Right atrium auricular region (tissue), 2 donors: Measurements from ENCODE around the gene CARD6. TPM values are rescaled to one million over a fixed set of nuclear protein-coding genes. Genes with fewer than 3 reads are reported as not detected.
"Not testable (repeated sequence)": the region's sequence is repeated elsewhere in the genome, so short reads cannot be mapped to it uniquely, and the experiment has no call there.

ENCODE experiments used
- DNase-seq: peaks from one replicate; pipeline ENCODE4 v3.0.0-alpha.2; 2019; ENCODE audit warnings: low spot score
- H3K27ac ChIP-seq, 2 donors: fragments of 200-600 bp; sonication (generic); 1 replicate in 1 of 2; 2 replicates in 1 of 2; pipeline ENCODE4 v1.5.1; 2016 to 2019
- H3K27me3 ChIP-seq, 2 donors: fragments of 200-600 bp; sonication (generic); one replicate each; pipeline versions ENCODE4 v1.5.1 to v1.6.0; 2017 to 2019
- H3K36me3 ChIP-seq: fragments of 200-600 bp; sonication (generic); one replicate; pipeline ENCODE4 v1.5.1; 2016
- H3K4me1 ChIP-seq, 2 donors: fragments of 200-600 bp; sonication (generic); one replicate each; pipeline versions ENCODE4 v1.5.1 to v1.6.0; 2017 to 2019
- H3K4me3 ChIP-seq, 2 donors: fragments of 200-600 bp; sonication (generic); 1 replicate in 1 of 2; 2 replicates in 1 of 2; pipeline ENCODE4 v1.5.1; 2017 to 2019; ENCODE audit warnings: mild to moderate bottlenecking in 1 of 2, moderate library complexity in 1 of 2
- H3K9me3 ChIP-seq, 2 donors: fragments of 200-600 bp; sonication (generic); one replicate each; pipeline ENCODE4 v1.5.1; 2019
- total RNA-seq, 2 donors: library from RNA; depleted of rRNA; stranded (reverse); fragments of >200 nt; gene quantifications; one replicate each; pipeline ENCODE4 v1.1.0, GENCODE V29; 2016
- TF ChIP-seq, protein P1 (sequence below), 2 donors: fragments of 200-600 bp; sonication (generic); IDR thresholded peaks; one replicate each; pipeline ENCODE4 v1.5.1; 2019; ENCODE audit warnings: antibody characterized with exemption in 2 of 2

The CARD6 gene
- total RNA-seq, 2 donors from 2014 or later = 8.0 to 10.8 TPM

DNA sequence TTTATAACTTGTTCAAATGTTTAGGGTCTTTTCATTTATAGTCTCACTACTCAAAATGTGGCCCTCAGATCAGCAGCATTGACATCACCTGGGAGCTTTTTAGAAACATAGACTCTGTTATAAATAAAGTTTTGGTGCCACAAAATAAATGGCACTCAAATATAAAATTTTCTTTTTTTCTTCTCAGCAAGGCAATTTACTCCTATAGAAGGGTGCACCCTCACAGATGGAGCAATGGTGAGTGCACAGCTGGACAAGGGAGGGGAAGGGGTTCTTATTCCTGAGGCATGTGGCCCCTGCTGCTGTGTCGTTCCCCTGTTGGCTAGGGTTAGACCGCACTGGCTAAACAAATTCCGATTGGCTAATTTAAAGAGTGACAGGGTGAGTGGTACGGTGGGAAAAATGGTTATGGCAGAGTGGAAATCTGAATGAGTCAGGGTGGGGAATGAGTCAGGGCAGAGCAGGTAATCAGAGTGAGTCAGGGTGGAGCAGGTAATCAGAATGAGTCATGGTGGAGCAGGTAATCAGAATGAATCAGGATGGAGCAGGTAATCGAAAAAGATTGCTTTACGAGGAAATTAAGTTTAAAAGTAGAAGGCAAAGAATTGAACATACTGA is 36.3 kb downstream of the CARD6 start:
- H3K9me3 ChIP-seq = no peaks in the 10 kb centered on the region
- H3K27ac ChIP-seq = no peak overlapping the region
- no peaks in the 10 kb centered on the region for H3K27me3 ChIP-seq
- H3K36me3 ChIP-seq = no peaks in the 10 kb centered on the region
- DNase-seq = no peak
- no peak overlapping the region for H3K4me3 ChIP-seq
- H3K4me1 ChIP-seq = peaks cover 0 to 3% of the 10 kb centered on the region in 2 donors
- TF ChIP-seq, protein P1, sequence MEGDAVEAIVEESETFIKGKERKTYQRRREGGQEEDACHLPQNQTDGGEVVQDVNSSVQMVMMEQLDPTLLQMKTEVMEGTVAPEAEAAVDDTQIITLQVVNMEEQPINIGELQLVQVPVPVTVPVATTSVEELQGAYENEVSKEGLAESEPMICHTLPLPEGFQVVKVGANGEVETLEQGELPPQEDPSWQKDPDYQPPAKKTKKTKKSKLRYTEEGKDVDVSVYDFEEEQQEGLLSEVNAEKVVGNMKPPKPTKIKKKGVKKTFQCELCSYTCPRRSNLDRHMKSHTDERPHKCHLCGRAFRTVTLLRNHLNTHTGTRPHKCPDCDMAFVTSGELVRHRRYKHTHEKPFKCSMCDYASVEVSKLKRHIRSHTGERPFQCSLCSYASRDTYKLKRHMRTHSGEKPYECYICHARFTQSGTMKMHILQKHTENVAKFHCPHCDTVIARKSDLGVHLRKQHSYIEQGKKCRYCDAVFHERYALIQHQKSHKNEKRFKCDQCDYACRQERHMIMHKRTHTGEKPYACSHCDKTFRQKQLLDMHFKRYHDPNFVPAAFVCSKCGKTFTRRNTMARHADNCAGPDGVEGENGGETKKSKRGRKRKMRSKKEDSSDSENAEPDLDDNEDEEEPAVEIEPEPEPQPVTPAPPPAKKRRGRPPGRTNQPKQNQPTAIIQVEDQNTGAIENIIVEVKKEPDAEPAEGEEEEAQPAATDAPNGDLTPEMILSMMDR (IDR thresholded peaks at IDR 0.05) = no peak

DNA sequence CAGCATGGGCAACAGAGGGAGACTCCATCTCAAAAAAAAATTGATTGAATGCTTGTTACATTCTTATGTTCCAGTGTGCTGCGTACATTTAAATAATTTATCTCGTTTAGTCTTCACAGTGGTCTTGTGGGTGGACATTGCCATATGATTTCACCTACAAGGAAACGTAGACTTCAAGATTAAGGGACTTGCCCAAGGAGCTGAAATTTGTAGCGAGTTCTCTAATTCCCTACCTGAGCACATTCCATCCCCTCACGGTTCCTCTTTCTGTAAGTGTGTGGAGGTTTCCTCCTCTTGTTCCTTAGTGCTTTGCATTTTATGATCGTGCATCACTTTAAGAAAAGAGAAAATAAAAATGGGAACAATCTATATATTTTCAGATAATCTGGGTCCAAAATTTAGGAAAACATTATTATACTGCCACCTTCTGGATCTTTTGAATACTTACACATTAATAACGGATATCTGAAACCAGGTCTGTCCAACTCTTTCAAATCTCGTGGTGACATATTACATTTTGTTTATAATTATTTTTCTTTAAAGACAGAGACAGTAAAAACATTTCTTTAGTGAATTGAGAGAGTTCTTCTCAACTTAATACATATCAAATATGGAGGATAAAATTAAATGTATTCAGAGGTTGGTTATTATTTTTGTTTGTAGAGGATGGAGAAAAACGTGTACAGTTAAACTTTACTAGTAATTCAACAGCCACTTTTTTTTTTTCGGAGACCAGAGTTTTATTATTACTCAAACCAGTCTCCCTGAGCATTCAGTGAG is 38.2 kb downstream of the CARD6 start:
- no peaks in the 10 kb centered on the region for H3K9me3 ChIP-seq
- no peaks in the 10 kb centered on the region for H3K27me3 ChIP-seq
- TF ChIP-seq, protein P1 (IDR thresholded peaks at IDR 0.05) = peak; percentile 42 to 67
- no peak overlapping the region for H3K27ac ChIP-seq
- H3K36me3 ChIP-seq = no peaks in the 10 kb centered on the region
- H3K4me3 ChIP-seq = no peak overlapping the region
- peaks cover 0 to 3% of the 10 kb centered on the region in 2 donors for H3K4me1 ChIP-seq
- DNase-seq = no peak

DNA sequence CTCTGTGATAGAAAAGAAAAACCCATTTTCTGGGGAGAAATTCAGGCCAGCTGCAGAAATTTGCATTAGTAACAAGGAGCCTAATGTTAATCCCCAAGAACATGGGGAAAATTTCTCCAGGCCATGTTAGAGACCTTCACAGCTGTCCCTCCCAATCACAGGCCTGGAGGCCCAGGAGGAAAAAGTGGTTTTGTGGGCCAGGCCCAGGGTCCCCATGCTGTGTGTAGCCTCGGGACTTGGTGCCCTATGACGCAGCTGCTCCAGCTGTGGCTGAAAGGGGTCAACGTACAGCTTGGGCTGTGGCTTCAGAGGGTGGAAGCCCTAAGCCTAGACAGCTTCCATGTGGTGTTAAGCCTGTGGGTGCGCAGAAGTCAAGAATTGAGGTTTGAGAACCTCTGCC is 41.1 kb downstream of the CARD6 start:
- H3K36me3 ChIP-seq = no peaks in the 10 kb centered on the region
- no peaks in the 10 kb centered on the region for H3K27me3 ChIP-seq
- H3K4me1 ChIP-seq = peaks cover 0 to 3% of the 10 kb centered on the region in 2 donors
- DNase-seq = no peak
- no peak overlapping the region for H3K27ac ChIP-seq
- TF ChIP-seq, protein P1 (IDR thresholded peaks at IDR 0.05) = no peak
- no peaks in the 10 kb centered on the region for H3K9me3 ChIP-seq
- no peak overlapping the region for H3K4me3 ChIP-seq

DNA sequence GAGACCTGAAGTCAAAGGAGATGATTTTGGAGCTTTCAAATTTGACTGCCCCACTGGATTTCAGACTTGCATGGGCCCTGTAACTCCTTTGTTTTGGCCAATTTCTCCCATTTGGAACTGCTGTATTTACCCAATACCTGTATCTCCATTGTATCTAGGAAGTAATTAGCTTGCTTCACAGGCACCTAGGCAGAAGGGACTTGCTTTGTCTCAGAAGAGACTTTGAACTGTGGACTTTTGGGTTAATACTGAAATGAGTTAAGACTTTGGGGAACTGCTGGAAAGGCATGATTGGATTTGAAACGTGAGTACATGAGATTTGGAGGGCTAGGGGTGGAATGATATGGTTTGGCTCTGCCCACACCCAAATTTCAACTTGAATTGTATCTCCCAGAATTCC is 41.9 kb downstream of the CARD6 start:
- not testable (repeated sequence) for DNase-seq, H3K27ac ChIP-seq, H3K27me3 ChIP-seq, H3K9me3 ChIP-seq, H3K36me3 ChIP-seq, H3K4me3 ChIP-seq, H3K4me1 ChIP-seq

DNA sequence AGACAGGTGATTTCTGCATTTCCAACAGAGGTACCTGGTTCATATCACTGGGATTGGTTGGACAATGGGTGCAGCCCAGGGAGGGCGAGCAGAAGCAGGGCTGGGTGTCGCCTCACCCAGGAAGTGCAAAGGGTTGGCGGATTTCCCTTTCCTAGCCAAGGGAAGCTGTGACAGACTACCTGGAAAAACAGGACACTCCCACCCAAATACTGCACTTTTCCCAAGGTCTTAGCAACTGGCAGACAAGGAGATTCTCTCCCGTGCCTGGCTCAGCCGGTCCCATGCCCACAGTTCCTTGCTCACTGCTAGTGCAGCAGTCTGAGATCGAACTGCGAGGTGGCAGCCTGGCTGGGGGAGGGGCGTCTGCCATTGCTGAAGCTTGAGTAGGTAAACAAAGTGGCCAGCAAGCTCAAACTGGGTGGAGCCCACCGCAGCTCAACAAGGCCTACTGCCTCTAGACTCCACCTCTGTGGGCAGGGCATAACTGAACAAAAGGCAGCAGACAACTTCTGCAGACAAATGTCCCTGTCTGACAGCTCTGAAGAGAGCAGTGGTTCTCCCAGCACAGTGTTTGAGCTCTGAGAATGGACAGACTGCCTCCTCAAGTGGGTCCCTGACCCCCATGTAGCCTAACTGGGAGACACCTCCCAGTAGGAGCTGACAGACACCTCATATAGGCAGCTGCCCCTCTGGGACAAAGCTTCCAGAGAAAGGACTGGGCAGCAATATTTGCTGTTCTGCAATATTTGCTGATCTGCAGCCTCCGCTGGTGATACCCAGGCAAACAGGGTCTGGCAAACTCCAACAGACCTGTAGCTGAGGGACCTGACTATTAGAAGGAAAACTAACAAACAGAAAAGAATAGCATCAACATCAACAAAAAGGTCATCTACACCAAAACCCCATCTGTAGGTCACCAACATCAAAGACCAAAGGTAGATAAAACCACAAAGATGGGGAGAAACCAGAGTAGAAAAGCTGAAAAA is 54.6 kb downstream of the CARD6 start:
- H3K36me3 ChIP-seq, DNase-seq, H3K4me1 ChIP-seq, H3K27me3 ChIP-seq, H3K4me3 ChIP-seq, H3K9me3 ChIP-seq, H3K27ac ChIP-seq: not testable (repeated sequence)

DNA sequence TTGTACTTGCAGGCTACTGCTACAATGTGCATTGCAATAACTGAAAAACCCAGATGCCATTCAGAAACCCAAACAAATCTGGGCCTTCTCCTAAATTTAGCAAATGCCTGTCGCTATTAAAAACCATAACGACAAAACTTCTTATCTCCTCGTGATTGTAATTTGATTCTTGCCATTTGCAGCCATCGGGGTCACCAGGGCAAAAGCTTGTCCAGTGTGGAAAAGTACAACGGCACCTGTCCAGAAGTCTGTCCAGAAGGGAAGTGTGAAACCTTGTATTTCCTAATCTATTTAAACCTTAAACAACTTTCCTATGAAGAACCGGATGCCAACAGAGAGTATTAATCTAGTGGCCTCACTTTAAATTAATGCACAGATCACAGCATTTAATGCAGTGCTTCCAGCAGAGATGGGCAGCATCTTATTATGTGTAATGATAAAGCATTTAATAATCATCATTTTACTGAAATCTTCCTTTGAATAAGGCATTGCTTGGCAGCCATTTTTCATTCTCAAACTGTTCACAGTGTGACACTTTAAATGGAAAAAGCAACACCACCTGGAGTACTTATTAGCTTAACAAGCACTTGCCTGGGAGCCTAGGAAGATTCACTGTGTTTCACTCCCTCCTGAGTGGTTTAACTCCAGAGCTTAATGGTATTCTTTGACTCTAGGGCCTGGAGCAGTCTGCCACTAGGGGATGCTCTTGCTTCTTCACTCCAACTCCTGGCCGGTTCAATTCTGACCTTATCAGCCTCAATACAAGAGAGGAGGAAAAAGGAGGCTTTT is 63.2 kb downstream of the CARD6 start:
- Histone ChIP-seq H3K9me3 (no peaks in the 10 kb centered on the region), H3K36me3 (no peaks in the 10 kb centered on the region), H3K4me3 (no peak overlapping the region), H3K27me3 (no peaks in the 10 kb centered on the region), H3K27ac (peak overlapping the region; percentile 49 to 56), H3K4me1 (peaks cover 0 to 19% of the 10 kb centered on the region in 2 donors)
- TF ChIP-seq, protein P1 (IDR thresholded peaks at IDR 0.05) = peak; percentile 86 to 97
- peak; percentile 73 for DNase-seq
